ENCODE data around the gene UHRF1. TPM values are rescaled to one million over a fixed set of nuclear protein-coding genes. Genes with fewer than 3 reads are reported as not detected.
"Not testable (repeated sequence)": the region's sequence is repeated elsewhere in the genome, so short reads cannot be mapped to it uniquely, and the experiment has no call there.

UHRF1 gene
- total RNA-seq, 3 donors from 2014 or later (not counting 1 experiment from before 2014, with no cell fraction given), result 2.8 to 4.6 (median 4.1) TPM

GRCh38 chr19:4889034-4889815, 20.1 kb upstream of the UHRF1 start:
- H3K9me3 ChIP-seq (ENCODE audit: control insufficient read depth, insufficient read depth, low read length), result no peaks in the 10 kb centered on the region
- no peaks in the 10 kb centered on the region for H3K4me1 ChIP-seq (ENCODE audit: control insufficient read depth, insufficient read depth, low read length)
- H3K4me3 ChIP-seq (ENCODE audit: low read length), result no peak overlapping the region
- no peaks in the 10 kb centered on the region for H3K9me3 Mint-ChIP-seq
- no peaks in the 10 kb centered on the region for H3K36me3 Mint-ChIP-seq
- H3K4me1 Mint-ChIP-seq, result no peaks in the 10 kb centered on the region
- 97% methylated on average over 13 of the region's 14 CpGs for WGBS (ENCODE audit: insufficient coverage)
- no peak overlapping the region for H3K4me3 Mint-ChIP-seq
- no peak overlapping the region for H3K27ac ChIP-seq (ENCODE audit: low read length)
- TF ChIP-seq, protein P1, sequence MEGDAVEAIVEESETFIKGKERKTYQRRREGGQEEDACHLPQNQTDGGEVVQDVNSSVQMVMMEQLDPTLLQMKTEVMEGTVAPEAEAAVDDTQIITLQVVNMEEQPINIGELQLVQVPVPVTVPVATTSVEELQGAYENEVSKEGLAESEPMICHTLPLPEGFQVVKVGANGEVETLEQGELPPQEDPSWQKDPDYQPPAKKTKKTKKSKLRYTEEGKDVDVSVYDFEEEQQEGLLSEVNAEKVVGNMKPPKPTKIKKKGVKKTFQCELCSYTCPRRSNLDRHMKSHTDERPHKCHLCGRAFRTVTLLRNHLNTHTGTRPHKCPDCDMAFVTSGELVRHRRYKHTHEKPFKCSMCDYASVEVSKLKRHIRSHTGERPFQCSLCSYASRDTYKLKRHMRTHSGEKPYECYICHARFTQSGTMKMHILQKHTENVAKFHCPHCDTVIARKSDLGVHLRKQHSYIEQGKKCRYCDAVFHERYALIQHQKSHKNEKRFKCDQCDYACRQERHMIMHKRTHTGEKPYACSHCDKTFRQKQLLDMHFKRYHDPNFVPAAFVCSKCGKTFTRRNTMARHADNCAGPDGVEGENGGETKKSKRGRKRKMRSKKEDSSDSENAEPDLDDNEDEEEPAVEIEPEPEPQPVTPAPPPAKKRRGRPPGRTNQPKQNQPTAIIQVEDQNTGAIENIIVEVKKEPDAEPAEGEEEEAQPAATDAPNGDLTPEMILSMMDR (IDR thresholded peaks at IDR 0.05), result no peak
- ATAC-seq, result no peak
- DNase-seq, result no peak
- no peak overlapping the region for H3K27ac Mint-ChIP-seq
- no peaks in the 10 kb centered on the region for H3K27me3 Mint-ChIP-seq (ENCODE audit: low read depth in 2 of 2)
- H3K27me3 ChIP-seq (ENCODE audit: control insufficient read depth, insufficient read depth, low read length), result no peaks in the 10 kb centered on the region
- intact Hi-C loops (cut with micrococcal nuclease), result no loop called here
- peaks cover 6% of the 10 kb centered on the region for H3K36me3 ChIP-seq (ENCODE audit: control insufficient read depth, insufficient read depth, low read length)

DNA sequence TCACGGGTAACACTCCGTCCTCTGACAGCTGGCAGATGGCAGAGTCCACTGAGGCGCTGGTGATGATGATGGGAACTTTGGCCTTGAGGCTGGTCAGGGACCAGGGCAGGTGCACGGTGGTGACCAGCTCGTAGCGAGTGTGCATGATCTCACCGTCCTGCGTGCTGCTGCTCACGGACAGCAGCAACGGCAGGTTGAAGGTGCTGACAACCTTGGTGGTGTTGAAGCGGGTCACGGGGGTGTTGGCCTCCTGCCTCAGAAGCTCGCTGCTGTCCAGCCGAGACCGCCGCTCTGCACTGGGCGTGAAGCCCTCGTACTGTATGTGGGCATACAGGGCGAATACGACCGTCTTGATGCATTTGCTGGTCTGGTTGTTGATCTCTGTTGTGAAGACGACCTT, 18.2 kb upstream of the UHRF1 start:
- Histone ChIP-seq H3K4me3 (ENCODE audit: low read length) (no peak overlapping the region), H3K4me1 (ENCODE audit: control insufficient read depth, insufficient read depth, low read length) (no peaks in the 10 kb centered on the region), H3K27me3 (ENCODE audit: control insufficient read depth, insufficient read depth, low read length) (no peaks in the 10 kb centered on the region), H3K36me3 (ENCODE audit: control insufficient read depth, insufficient read depth, low read length) (peaks cover 6% of the 10 kb centered on the region), H3K27ac (ENCODE audit: low read length) (no peak overlapping the region), H3K9me3 (ENCODE audit: control insufficient read depth, insufficient read depth, low read length) (no peaks in the 10 kb centered on the region)
- H3K9me3 Mint-ChIP-seq, result no peaks in the 10 kb centered on the region
- intact Hi-C loops (cut with micrococcal nuclease), result no loop called here
- DNase-seq (no peak), ATAC-seq (no peak)
- no peaks in the 10 kb centered on the region for H3K4me1 Mint-ChIP-seq
- WGBS (ENCODE audit: insufficient coverage), result 96% methylated on average over 22 of the region's 22 CpGs
- TF ChIP-seq, protein P1 (IDR thresholded peaks at IDR 0.05), result no peak
- no peak overlapping the region for H3K27ac Mint-ChIP-seq
- H3K36me3 Mint-ChIP-seq, result no peaks in the 10 kb centered on the region
- H3K27me3 Mint-ChIP-seq (ENCODE audit: low read depth in 2 of 2), result no peaks in the 10 kb centered on the region
- H3K4me3 Mint-ChIP-seq, result no peak overlapping the region

DNA sequence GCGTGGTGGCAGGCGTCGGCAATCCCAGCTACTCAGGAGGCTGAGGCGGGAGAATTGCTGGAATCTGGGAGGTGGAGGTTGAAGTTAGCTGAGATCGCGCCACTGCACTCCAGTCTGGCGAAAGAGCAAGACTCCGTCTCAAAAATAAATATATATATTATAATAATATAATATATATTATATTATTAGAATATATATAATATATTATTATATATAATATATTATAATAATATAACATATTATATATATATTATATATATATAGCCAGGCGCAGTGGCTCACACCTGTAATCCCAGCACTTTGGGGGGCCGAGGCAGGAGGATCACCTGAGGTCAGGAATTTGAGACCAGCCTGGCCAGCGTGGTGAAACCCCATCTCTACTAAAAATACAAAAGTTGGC, 16.3 kb upstream of the UHRF1 start:
- H3K4me1 Mint-ChIP-seq; H3K36me3 Mint-ChIP-seq; H3K27me3 Mint-ChIP-seq (ENCODE audit: low read depth in 2 of 2); H3K4me3 Mint-ChIP-seq; H3K4me1 ChIP-seq (ENCODE audit: control insufficient read depth, insufficient read depth, low read length); intact Hi-C loops (cut with micrococcal nuclease); H3K9me3 Mint-ChIP-seq; H3K27ac Mint-ChIP-seq; DNase-seq; H3K27me3 ChIP-seq (ENCODE audit: control insufficient read depth, insufficient read depth, low read length); H3K9me3 ChIP-seq (ENCODE audit: control insufficient read depth, insufficient read depth, low read length); ATAC-seq; H3K4me3 ChIP-seq (ENCODE audit: low read length); H3K27ac ChIP-seq (ENCODE audit: low read length): not testable (repeated sequence)
- 100% methylated on average over 3 of the region's 11 CpGs for WGBS (ENCODE audit: insufficient coverage)
- peaks cover 11% of the 10 kb centered on the region for H3K36me3 ChIP-seq (ENCODE audit: control insufficient read depth, insufficient read depth, low read length)

GRCh38 chr19:4896372-4896771, 12.9 kb upstream of the UHRF1 start:
- H3K27me3 ChIP-seq (ENCODE audit: control insufficient read depth, insufficient read depth, low read length), result no peaks in the 10 kb centered on the region
- intact Hi-C loops (cut with micrococcal nuclease), result no loop called here
- no peaks in the 10 kb centered on the region for H3K4me1 Mint-ChIP-seq
- H3K9me3 ChIP-seq (ENCODE audit: control insufficient read depth, insufficient read depth, low read length), result no peaks in the 10 kb centered on the region
- TF ChIP-seq, protein P1 (IDR thresholded peaks at IDR 0.05), result no peak
- H3K36me3 Mint-ChIP-seq, result no peaks in the 10 kb centered on the region
- H3K27ac ChIP-seq (ENCODE audit: low read length), result no peak overlapping the region
- H3K36me3 ChIP-seq (ENCODE audit: control insufficient read depth, insufficient read depth, low read length), result peaks cover 5% of the 10 kb centered on the region
- H3K4me3 Mint-ChIP-seq, result no peak overlapping the region
- ATAC-seq (no peak), DNase-seq (no peak)
- H3K27me3 Mint-ChIP-seq (ENCODE audit: low read depth in 2 of 2), result no peaks in the 10 kb centered on the region
- no peaks in the 10 kb centered on the region for H3K4me1 ChIP-seq (ENCODE audit: control insufficient read depth, insufficient read depth, low read length)
- H3K9me3 Mint-ChIP-seq, result no peaks in the 10 kb centered on the region
- no peak overlapping the region for H3K4me3 ChIP-seq (ENCODE audit: low read length)
- 65% methylated on average over 2 of the region's 3 CpGs for WGBS (ENCODE audit: insufficient coverage)
- H3K27ac Mint-ChIP-seq, result no peak overlapping the region
